K562 (cell line): Measurements from ENCODE around the gene KCNQ2. TPM values are rescaled to one million over a fixed set of nuclear protein-coding genes. Genes with fewer than 3 reads are reported as not detected.

Experiments
- ATAC-seq: fragments of 200-7000 bp; cut with Tn5 transposase; 3 replicates; pipeline ENCODE4 v1.9.1; 2020; ENCODE audit warnings: moderate library complexity
- BruUV-seq: library from RNA; stranded (reverse); fragments of 400-500 nt; replicated peaks from 2 replicates; lab custom pipeline; 2021; lab: Mats Ljungman, UMichigan
- CTCF ChIA-PET: fragments of 300-600 bp; formaldehyde crosslinking; extraction: SDS; loops from one replicate; lab custom pipeline; 2021; ENCODE audit warnings: low intra/inter-chr PET ratio; lab: Yijun Ruan, JAX
- POLR2A ChIA-PET: fragments of 300-600, 350-650 bp; sonication (Branson Sonifier 250); formaldehyde crosslinking; extraction: SDS; loops from one replicate; lab custom pipeline; 2021; ENCODE audit warnings: antibody characterized with exemption, inconsistent platforms; lab: Yijun Ruan, JAX
- DNase-seq, 4 experiments: peaks; one replicate each; pipeline versions ENCODE4 v3.0.0 to v3.0.0-alpha.2; 2011 to 2018; ENCODE audit warnings: low spot score in 3 of 4, mixed read lengths in 3 of 4; ENCODE audit errors: extremely low read depth in 1 of 4
- FAIRE-seq: peaks from 2 replicates; lab custom pipeline; 2011; peaks lifted over from hg19 to GRCh38; lab: Jason Lieb, UNC
- H2AFZ ChIP-seq: 2 replicates; pipeline ENCODE4 v1.6.0; 2011; ENCODE audit warnings: low read depth, low read length, control low read depth, inconsistent platforms
- H3K27ac ChIP-seq: fragments of 200-600 bp; 3 replicates; pipeline ENCODE4 v1.8.0; 2011; ENCODE audit warnings: low read depth, mild to moderate bottlenecking, control low read depth, inconsistent platforms, low read length, moderate library complexity, mixed read lengths; ENCODE audit errors: extremely low read depth
- H3K27me3 ChIP-seq, 2 experiments: fragments of 300-600 bp in 1 of 2; 2 replicates in 1 of 2; 3 replicates in 1 of 2; pipeline versions ENCODE4 v1.6.0 to v1.8.0; 2011; ENCODE audit warnings: inconsistent platforms in 2 of 2, low read length in 2 of 2, mild to moderate bottlenecking in 1 of 2, mixed read lengths in 1 of 2, moderate library complexity in 1 of 2; ENCODE audit not compliant: control insufficient read depth in 2 of 2, insufficient read depth in 2 of 2
- H3K36me3 ChIP-seq: fragments of 300-600 bp; 3 replicates; pipeline ENCODE4 v1.8.0; 2011; ENCODE audit warnings: mild to moderate bottlenecking, low read length, inconsistent platforms; ENCODE audit not compliant: control insufficient read depth, insufficient read depth
- H3K4me1 ChIP-seq, 2 experiments: fragments of 200-600 bp in 1 of 2; replicated peaks in 1 of 2; 2 replicates in 1 of 2; 3 replicates in 1 of 2; pipeline versions ENCODE4 v1.5.1 to v1.8.0; 2011; ENCODE audit warnings: inconsistent platforms in 2 of 2, low read length in 2 of 2, mild to moderate bottlenecking in 1 of 2, mixed read lengths in 1 of 2, moderate library complexity in 1 of 2; ENCODE audit not compliant: control insufficient read depth in 2 of 2, insufficient read depth in 2 of 2
- H3K4me2 ChIP-seq: 2 replicates; pipeline ENCODE4 v1.6.1; 2011; ENCODE audit warnings: low read length, control low read depth, inconsistent platforms, mixed read lengths; ENCODE audit not compliant: insufficient read depth
- H3K4me3 ChIP-seq: fragments of 200-600 bp; sonication (generic), shearing (Covaris generic); 2 replicates; pipeline ENCODE4 v1.5.1; 2016; ENCODE audit warnings: control low read depth, inconsistent platforms
- H3K79me2 ChIP-seq: fragments of 200-600 bp; 3 replicates; pipeline ENCODE4 v1.8.0; 2011; ENCODE audit warnings: low read length, inconsistent platforms; ENCODE audit not compliant: control insufficient read depth, insufficient read depth
- H3K9ac ChIP-seq, 2 experiments: 2 replicates each; pipeline versions ENCODE4 v1.6.0 to v1.6.1; 2011; ENCODE audit warnings: low read depth in 2 of 2, low read length in 2 of 2, control low read depth in 1 of 2, inconsistent platforms in 1 of 2, mild to moderate bottlenecking in 1 of 2, mixed read lengths in 1 of 2; ENCODE audit not compliant: insufficient read depth in 1 of 2
- H3K9me1 ChIP-seq: one replicate; pipeline ENCODE4 v1.6.0; 2011; ENCODE audit warnings: inconsistent platforms, mild to moderate bottlenecking, low read length, moderate library complexity; ENCODE audit not compliant: control insufficient read depth, insufficient read depth
- H3K9me3 ChIP-seq: replicated peaks from 2 replicates; pipeline ENCODE4 v1.5.1; 2011; ENCODE audit warnings: low read depth, low read length, inconsistent platforms; ENCODE audit not compliant: control insufficient read depth, insufficient read depth
- H4K20me1 ChIP-seq: replicated peaks from 2 replicates; pipeline ENCODE4 v1.6.1; 2011; ENCODE audit warnings: low read length, inconsistent platforms, mixed read lengths; ENCODE audit not compliant: control insufficient read depth, insufficient read depth
- ARID4B ChIP-seq: sonication (generic); formaldehyde crosslinking; IDR thresholded peaks from 2 replicates; pipeline ENCODE4 v1.8.0; 2022; ENCODE audit warnings: mild to moderate bottlenecking, missing genetic modification reagents
- CTCF ChIP-seq, 3 experiments: IDR thresholded peaks in 2 of 3; conservative IDR thresholded peaks in 1 of 3; 2 replicates each; pipeline ENCODE4 v1.5.1; 2011 to 2012; ENCODE audit warnings: low read length in 3 of 3, mild to moderate bottlenecking in 3 of 3, control low read depth in 2 of 3, improper control_type of control experiment in 1 of 3, inconsistent platforms in 1 of 3, low read depth in 1 of 3, mixed read lengths in 1 of 3, moderate library complexity in 1 of 3; ENCODE audit not compliant: insufficient read depth in 2 of 3
- KLF13 ChIP-seq: fragments of 450-650 bp; IDR thresholded peaks from 2 replicates; pipeline ENCODE4 v1.6.1; 2016; ENCODE audit warnings: missing genetic modification characterization, low read depth, mild to moderate bottlenecking, missing compliant biosample characterization, moderate library complexity, borderline replicate concordance
- MTF1 ChIP-seq: fragments of 250-450 bp; sonication (Bioruptor Pico); IDR thresholded peaks from 2 replicates; pipeline ENCODE4 v1.9.0; 2021; ENCODE audit warnings: moderate library complexity, mild to moderate bottlenecking, inconsistent platforms, borderline replicate concordance
- NFE2 ChIP-seq: IDR thresholded peaks from 2 replicates; pipeline ENCODE4 v1.6.1; 2014; ENCODE audit warnings: antibody characterized with exemption, low read depth
- RAD21 ChIP-seq, 2 experiments: fragments of 250-450 bp in 1 of 2; fragments of 450-650 bp in 1 of 2; sonication (Bioruptor Pico) in 1 of 2; formaldehyde crosslinking in 1 of 2; IDR thresholded peaks in 1 of 2; conservative IDR thresholded peaks in 1 of 2; 2 replicates each; pipeline versions ENCODE4 v1.4.0 to v1.8.0; 2020 to 2022; ENCODE audit warnings: mild to moderate bottlenecking in 2 of 2, moderate library complexity in 1 of 2
- ZC3H4 ChIP-seq: sonication (generic); formaldehyde crosslinking; IDR thresholded peaks from 2 replicates; pipeline ENCODE4 v1.9.0; 2021; ENCODE audit warnings: missing genetic modification reagents, borderline replicate concordance
- WGBS: fragments of 100-300 bp; shearing (Covaris generic); methylation state at CpG from one replicate; pipeline ENCODE4 v1.1.6; 2016; ENCODE audit warnings: low coverage, mixed read lengths; ENCODE audit not compliant: insufficient coverage; ENCODE audit errors: missing lambda C conversion rate; 5-methylcytosine and 5-hydroxymethylcytosine counted together
- in situ Hi-C: fragments of 300-500 bp; cut with MboI; formaldehyde crosslinking; loops from 4 replicates; pipeline ENCODE4 v1.15.0; 2018; ENCODE audit warnings: inconsistent platforms, mixed read lengths
- intact Hi-C: fragments of 100-400 bp; cut with micrococcal nuclease; formaldehyde crosslinking; loops from 2 replicates; pipeline ENCODE4 v1.14.2; 2022
- polyA plus RNA-seq, 8 experiments: library from polyadenylated mRNA; depleted of rRNA in 4 of 8; stranded (reverse) in 5 of 8; unstranded in 3 of 8; fragments of >200 nt; fragmentation: Nextera tagmentation in 2 of 8; fragmentation: Illumina TruSeq in 1 of 8; extraction: Ambion mirVana in 2 of 8; extraction: Trizol in 1 of 8; gene quantifications; 2 replicates each; pipeline versions ENCODE4 v1.2.1 to v1.2.3, GENCODE V29; 2011 to 2014; ENCODE audit warnings: inconsistent platforms in 1 of 8, missing spikeins in 1 of 8
- total RNA-seq, 7 experiments: library from RNA; depleted of rRNA in 6 of 7; stranded (reverse); fragments of >200 nt in 6 of 7; fragmentation: Illumina TruSeq in 2 of 7; extraction: Trizol in 2 of 7; gene quantifications; 2 replicates each; pipeline versions ENCODE4 v1.2.1 to v1.2.3, GENCODE V29; 2011 to 2021; ENCODE audit warnings: low replicate concordance in 1 of 7

Gene KCNQ2
- total and polyA plus RNA-seq, 9 of the 15 experiments (the other 6 are each of a cell fraction or from before 2014, with no cell fraction given) = 0.13 to 0.16 TPM; not detected in 7

GRCh38 chr20:63452821-63453523 lies 19.5 kb downstream of the KCNQ2 start:
- Histone ChIP-seq H3K79me2 (no peaks in the 10 kb centered on the region), H3K36me3 (no peaks in the 10 kb centered on the region), H3K9me1 (no peaks in the 10 kb centered on the region), H4K20me1 (peaks cover 23% of the 10 kb centered on the region), H3K9ac (no peak overlapping the region), H3K4me3 (no peak overlapping the region), H3K4me1 (peaks cover 0 to 69% of the 10 kb centered on the region in 2 experiments; a peak in 2 of 5 replicates), H3K4me2 (no peak overlapping the region), H2AFZ (no peak overlapping the region), H3K27ac (no peak overlapping the region), H3K9me3 (no peaks in the 10 kb centered on the region), H3K27me3 (peaks cover 31 to 78% of the 10 kb centered on the region in 2 experiments; a peak in 4 of 5 replicates)
- CTCF ChIA-PET = no interaction called here
- no peak for FAIRE-seq
- ATAC-seq = peak; percentile 86
- intact Hi-C loops (no loop called here), in situ Hi-C loops (no loop called here)
- DNase-seq = peak; percentile 25 to 69 (median 60)
- POLR2A ChIA-PET = interaction anchor here (0.5 to 0.7 kb wide), 2 partner anchors 27 to 75 kb away, joined by 3 to 4 read pairs; no protein-coding TSS in a partner anchor
- BruUV-seq = no TSS peak
- WGBS = 6% methylated on average over 26 of the region's 46 CpGs
- peak; percentile 11 to 39 (median 31); a peak in 2 of 6 replicates for TF ChIP-seq CTCF (IDR thresholded peaks at IDR 0.05 in 2 of 3, conservative IDR thresholded peaks at IDR 0.05 in 1 of 3; ENCODE audit: insufficient read depth in 2 of 3, low read depth in 1 of 3, low read length in 3 of 3)
- TF ChIP-seq KLF13 = no peak
- TF ChIP-seq RAD21 (CRISPR knock-in tag; conservative IDR thresholded peaks at IDR 0.05 in 1 of 2, IDR thresholded peaks at IDR 0.05 in 1 of 2) = 0 out of 4 replicates have a peak, but pooled peaks of 1 of the 2 experiments have one; percentile 9
- no peak for TF ChIP-seq ARID4B
- TF ChIP-seq ZC3H4 = no peak
- TF ChIP-seq NFE2 = no peak
- TF ChIP-seq MTF1 (CRISPR knock-in tag) = no peak
